A204.1 (cell line): ENCODE results near the gene SH2B2.

Experiments used
- FAIRE-seq: peaks from 2 replicates; lab custom pipeline; 2012; peaks lifted over from hg19 to GRCh38; lab: Jason Lieb, UNC

Gene SH2B2

GRCh38 chr7:102286237-102287110, at the start of gene SH2B2:
Gene SH2B2, plus strand, starts transcription at chr7:102286868. Its CDS starts 13,683 bp downstream, at chr7:102300551.
- no peak for FAIRE-seq

GRCh38 chr7:102239206-102239820, 47.4 kb upstream of the SH2B2 start:
- no peak for FAIRE-seq

GRCh38 chr7:102241431-102241830, 45.2 kb upstream of the SH2B2 start:
- FAIRE-seq = no peak

GRCh38 chr7:102244601-102245000, 42.1 kb upstream of the SH2B2 start:
- no peak for FAIRE-seq

DNA sequence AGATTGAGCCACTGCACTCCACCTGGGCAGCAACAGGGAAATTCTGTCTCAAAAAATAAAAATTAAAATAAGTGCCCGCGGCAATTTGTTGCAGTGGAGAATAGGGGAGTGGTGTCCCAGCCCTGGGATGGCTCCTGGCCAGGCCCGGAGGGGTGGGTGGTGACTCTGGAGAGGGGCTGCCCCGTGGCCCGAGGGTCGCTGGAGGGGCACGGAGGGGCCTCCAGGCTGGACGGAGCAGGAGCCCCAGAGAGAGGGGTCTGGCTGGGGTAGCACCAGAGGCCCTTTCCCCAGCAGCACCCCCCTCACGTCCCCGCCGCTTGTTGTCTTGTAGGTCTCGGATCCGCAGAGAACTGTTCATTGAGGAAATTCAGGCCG, 38.6 kb upstream of the SH2B2 start:
- no peak for FAIRE-seq

- FAIRE-seq = no peak
Observed at GRCh38 chr7:102248456-102249395, 37.9 kb upstream of the SH2B2 start.

- no peak for FAIRE-seq
Observed at GRCh38 chr7:102251531-102252365, 34.9 kb upstream of the SH2B2 start.

- FAIRE-seq = no peak
Observed at GRCh38 chr7:102252366-102252982, 34.2 kb upstream of the SH2B2 start.

DNA sequence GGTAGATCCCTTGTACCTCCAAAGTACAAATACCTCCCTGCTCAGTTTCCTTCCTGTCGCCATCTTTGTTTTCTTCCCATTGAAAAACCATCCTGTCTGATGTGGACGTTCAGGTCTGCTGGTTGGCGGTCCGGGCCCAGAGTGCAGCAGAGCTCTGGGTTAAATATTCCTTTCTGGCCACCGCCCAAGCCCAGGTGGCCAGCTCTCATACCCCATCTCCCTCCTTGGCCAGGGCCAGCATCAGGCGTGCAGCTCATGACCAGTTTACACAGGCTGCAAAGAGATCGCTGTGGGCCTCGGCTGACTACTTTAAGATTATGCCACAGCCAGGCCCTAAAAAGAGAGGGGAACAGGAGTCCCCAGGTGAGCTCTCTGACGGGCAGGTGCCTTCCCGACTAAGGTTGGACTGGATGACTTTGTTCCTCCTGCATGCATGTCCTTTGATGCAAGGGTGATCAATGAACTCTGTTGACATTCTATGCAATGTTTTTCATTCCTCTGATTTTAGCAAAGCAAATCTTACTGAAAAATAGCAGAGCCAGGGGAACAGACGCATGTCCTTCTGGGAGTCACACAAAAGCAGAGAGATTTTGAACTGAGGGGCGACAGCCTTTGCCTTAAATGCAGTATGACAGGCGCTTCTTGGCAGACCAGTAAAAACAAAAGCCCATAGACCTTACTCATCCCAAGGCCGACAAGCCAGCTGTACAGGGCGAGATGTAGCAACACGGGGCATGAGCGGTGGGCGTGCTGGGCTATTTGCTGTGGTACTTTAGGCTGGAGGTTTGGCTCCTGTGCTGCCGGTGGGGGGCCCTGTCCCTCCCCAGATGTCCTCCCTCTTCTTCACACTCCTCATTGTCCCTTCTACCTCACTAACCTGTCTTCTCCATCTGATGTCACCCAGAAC, 33.3 kb upstream of the SH2B2 start:
- FAIRE-seq = no peak

- no peak for FAIRE-seq
Observed at GRCh38 chr7:102253973-102254370, 32.7 kb upstream of the SH2B2 start.

GRCh38 chr7:102254521-102254920, 32.1 kb upstream of the SH2B2 start:
- FAIRE-seq = no peak

- FAIRE-seq = no peak
Observed at GRCh38 chr7:102255501-102255900, 31.2 kb upstream of the SH2B2 start.

DNA sequence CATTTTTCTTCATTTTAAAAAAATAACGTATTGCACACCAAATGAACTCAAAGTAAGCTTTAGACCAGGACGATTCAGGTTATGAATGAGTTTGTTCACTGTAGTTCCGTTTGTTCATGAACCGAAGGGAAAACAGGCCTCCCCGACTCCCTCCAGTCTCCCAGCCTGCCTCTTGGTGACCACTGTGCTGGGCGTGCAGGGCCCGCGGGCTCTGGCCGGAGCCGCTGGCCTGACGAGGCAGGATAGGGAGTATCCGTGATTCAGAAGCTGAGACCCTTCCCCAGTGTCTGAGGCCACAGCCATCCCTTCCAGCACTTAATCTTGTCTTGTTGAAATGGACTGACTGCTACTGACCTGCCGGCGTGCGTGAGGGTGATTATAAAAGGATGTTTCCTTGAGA, 30.8 kb upstream of the SH2B2 start:
- no peak for FAIRE-seq

DNA sequence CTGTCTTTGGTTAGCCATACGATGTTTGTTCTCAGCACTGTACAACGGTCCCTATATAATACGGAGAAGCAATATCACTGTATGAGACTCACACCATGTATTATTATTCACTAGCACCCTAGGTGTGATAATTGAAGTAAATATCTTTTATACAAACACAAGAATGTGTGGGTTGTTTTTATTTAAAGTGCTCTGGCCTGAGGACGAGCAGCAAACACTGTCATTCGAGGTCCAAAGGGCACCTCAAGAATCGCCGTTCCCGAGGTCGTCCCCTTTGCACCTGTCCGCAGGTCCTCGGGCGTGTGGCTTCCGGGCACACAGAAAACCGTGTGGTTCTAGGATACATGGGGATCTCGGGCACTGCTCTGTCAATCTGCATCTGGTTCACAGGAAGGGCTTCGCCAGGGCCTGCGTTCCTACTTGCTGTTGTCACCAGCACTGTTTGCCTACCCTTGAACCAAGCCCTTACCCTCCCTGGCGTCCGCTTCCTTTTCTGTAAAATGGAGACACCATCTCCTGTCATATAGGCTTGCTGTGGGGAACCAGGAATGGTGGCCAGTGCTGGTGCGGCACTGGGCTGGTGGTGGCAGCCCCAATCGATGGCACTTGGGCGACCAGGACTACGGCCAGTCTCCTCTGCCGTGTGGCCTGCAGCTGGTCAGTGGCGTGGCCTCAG, 28.5 kb upstream of the SH2B2 start:
- no peak for FAIRE-seq

GRCh38 chr7:102258749-102259107, 27.9 kb upstream of the SH2B2 start:
- no peak for FAIRE-seq

GRCh38 chr7:102260856-102261255, 25.8 kb upstream of the SH2B2 start:
- FAIRE-seq = no peak

DNA sequence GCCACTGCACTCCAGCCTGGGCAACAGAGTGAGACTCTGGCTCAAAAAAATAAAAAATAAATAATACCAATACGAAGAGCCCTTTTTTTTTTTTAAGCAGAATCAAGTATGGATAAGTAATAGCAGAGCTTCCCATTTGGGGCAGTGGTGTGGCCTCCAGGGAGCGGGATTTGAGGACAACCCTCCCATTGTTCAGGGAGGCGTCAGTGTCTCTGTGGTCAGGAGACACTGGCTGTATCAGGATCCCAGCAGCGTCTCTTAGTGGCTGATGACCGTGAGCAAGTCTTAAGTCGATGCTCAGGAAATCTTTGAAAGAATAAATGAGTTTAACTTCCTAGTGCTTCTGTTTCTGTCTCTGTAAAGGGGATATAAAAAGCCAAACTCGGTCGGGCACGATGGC, 25.2 kb upstream of the SH2B2 start:
- FAIRE-seq = no peak

DNA sequence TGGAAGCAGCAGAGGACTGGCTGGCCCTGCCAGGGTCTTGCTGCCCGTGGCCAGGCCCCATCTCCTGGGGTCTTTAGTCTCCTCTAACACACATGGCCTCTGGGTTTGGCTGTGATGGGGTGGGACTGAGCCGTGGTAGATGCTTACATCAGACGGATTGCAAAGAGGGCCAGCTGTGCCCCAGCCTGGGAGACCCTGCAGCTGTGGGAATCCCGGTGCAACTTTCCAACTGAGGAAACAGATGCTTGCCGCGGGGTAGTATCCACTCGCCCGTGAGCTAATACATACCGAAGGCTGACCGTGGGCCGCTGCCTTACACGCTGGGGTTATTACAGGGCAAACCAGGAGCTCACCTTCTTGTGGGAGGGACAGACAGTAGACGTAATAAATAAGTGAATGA, 24.1 kb upstream of the SH2B2 start:
- no peak for FAIRE-seq

- FAIRE-seq = no peak
Observed at GRCh38 chr7:102264367-102264891, 22.2 kb upstream of the SH2B2 start.

DNA sequence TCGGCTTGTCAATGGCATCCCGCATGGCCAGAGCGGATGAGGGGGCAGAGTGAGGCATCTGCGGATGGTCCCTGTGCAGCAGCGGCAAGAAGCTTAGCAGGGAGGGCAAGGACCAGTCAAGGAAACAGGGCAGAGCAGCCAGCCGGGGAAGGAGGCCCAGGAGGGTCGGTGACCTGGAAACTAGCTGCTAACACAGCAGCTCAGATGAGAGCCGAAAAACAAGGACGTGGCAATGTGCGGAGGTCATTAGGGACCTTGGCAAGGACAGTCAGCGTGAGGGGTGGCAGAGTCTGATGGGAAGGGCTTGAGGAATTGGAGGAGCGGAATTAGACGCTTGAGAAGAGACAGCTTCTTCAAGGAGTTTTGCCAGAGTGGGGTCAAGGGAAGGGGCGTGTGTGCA, 20.1 kb upstream of the SH2B2 start:
- FAIRE-seq = no peak
